Common myeloid progenitor, CD34-positive (primary cell): ENCODE data around the gene FGF2.
A peak's percentile ranks its signal among the peaks of the same experiment; 100 is the strongest.
"Not testable (repeated sequence)": the region's sequence is repeated elsewhere in the genome, so short reads cannot be mapped to it uniquely, and the experiment has no call there.

Experiments
- CTCF ChIA-PET: fragments of 350-600 bp; sonication (Branson Sonifier 250); formaldehyde crosslinking; loops from one replicate; lab custom pipeline; 2021; ENCODE audit warnings: antibody characterized with exemption; lab: Charles Lee
- POLR2A ChIA-PET: fragments of 350-600 bp; sonication (Branson Sonifier 250); formaldehyde crosslinking; loops from one replicate; lab custom pipeline; 2021; ENCODE audit warnings: antibody characterized with exemption; lab: Charles Lee
- DNase-seq, 3 donors: peaks; one replicate each; pipeline versions ENCODE4 v3.0.0 to v3.0.0-alpha.2; 2013
- H3K27ac ChIP-seq, 2 experiments: 1 replicate in 1 of 2; 2 replicates in 1 of 2; pipeline ENCODE4 v1.7.0; 2013; ENCODE audit warnings: inconsistent platforms in 2 of 2, low read length in 2 of 2, mild to moderate bottlenecking in 2 of 2, low read depth in 1 of 2, moderate library complexity in 1 of 2; ENCODE audit not compliant: severe bottlenecking in 2 of 2, insufficient read depth in 1 of 2, poor library complexity in 1 of 2
- H3K27me3 ChIP-seq, 5 experiments: replicated peaks in 2 of 5; 1 replicate in 3 of 5; 2 replicates in 2 of 5; pipeline versions ENCODE4 v1.6.1 to v1.7.0; 2013; ENCODE audit warnings: low read length in 4 of 5, mild to moderate bottlenecking in 2 of 5, moderate library complexity in 2 of 5, inconsistent platforms in 1 of 5; ENCODE audit not compliant: insufficient read depth in 5 of 5, control insufficient read depth in 4 of 5
- H3K36me3 ChIP-seq, 4 experiments: 1 replicate in 2 of 4; 2 replicates in 2 of 4; pipeline versions ENCODE4 v1.6.1 to v1.7.0; 2013; ENCODE audit warnings: low read length in 3 of 4, control low read depth in 1 of 4, mild to moderate bottlenecking in 1 of 4; ENCODE audit not compliant: control insufficient read depth in 4 of 4, insufficient read depth in 4 of 4
- H3K4me1 ChIP-seq, 4 experiments: 1 replicate in 3 of 4; 2 replicates in 1 of 4; pipeline versions ENCODE4 v1.6.1 to v1.7.1; 2013; ENCODE audit warnings: low read length in 3 of 4, mild to moderate bottlenecking in 3 of 4, control low read depth in 1 of 4, inconsistent platforms in 1 of 4, moderate library complexity in 1 of 4; ENCODE audit not compliant: control insufficient read depth in 4 of 4, insufficient read depth in 4 of 4; ENCODE audit errors: control extremely low read depth in 1 of 4
- H3K4me3 ChIP-seq, 7 experiments: 1 replicate in 4 of 7; 2 replicates in 3 of 7; pipeline versions ENCODE4 v1.5.1 to v1.7.0; 2013; ENCODE audit warnings: mild to moderate bottlenecking in 7 of 7, low read length in 6 of 7, moderate library complexity in 6 of 7, inconsistent platforms in 2 of 7, low read depth in 2 of 7, control low read depth in 1 of 7; ENCODE audit not compliant: insufficient read depth in 4 of 7, control insufficient read depth in 1 of 7; ENCODE audit errors: extremely low read depth in 1 of 7
- H3K9me3 ChIP-seq, 5 experiments: 1 replicate in 4 of 5; 2 replicates in 1 of 5; pipeline versions ENCODE4 v1.6.1 to v1.7.1; 2013; ENCODE audit warnings: low read length in 4 of 5, mild to moderate bottlenecking in 2 of 5, inconsistent platforms in 1 of 5, low read depth in 1 of 5, moderate library complexity in 1 of 5; ENCODE audit not compliant: control insufficient read depth in 4 of 5, insufficient read depth in 2 of 5; ENCODE audit errors: control extremely low read depth in 1 of 5
- WGBS: methylation state at CpG from one replicate; pipeline ENCODE4 v1.1.5; 2013; ENCODE audit not compliant: insufficient coverage; 5-methylcytosine and 5-hydroxymethylcytosine counted together

The FGF2 gene

GRCh38 chr4:122921971-122922876, 95.6 kb downstream of the FGF2 start, which contains the start of gene NUDT6:
Gene NUDT6 (minus strand): TSS chr4:122922597. CDS start chr4:122922572, 25 bp downstream.
- Histone ChIP-seq H3K4me3 (peak within 1 kb of the TSS; percentile 84 to 95 (median 93)), H3K9me3 (no peaks in the 10 kb centered on the region), H3K4me1 (peaks cover 11 to 22% (median 14%) of the 10 kb centered on the region in 4 experiments), H3K36me3 (peaks cover 0 to 6% (median 0%) of the 10 kb centered on the region in 4 experiments), H3K27me3 (no peaks in the 10 kb centered on the region), H3K27ac (peak within 1 kb of the TSS; percentile 42 to 79)
- 0% methylated on average over 49 of the region's 63 CpGs for WGBS
- CTCF ChIA-PET = interaction anchor here (0.5 to 5.7 kb wide), 4 partner anchors 8 to 164 kb away, joined by 3 to 27 read pairs (median 4); no protein-coding TSS in a partner anchor
- POLR2A ChIA-PET = interaction anchor here (0.5 to 1.2 kb wide), 3 partner anchors 25 to 610 kb away, joined by 3 to 4 read pairs (median 3); no protein-coding TSS in a partner anchor
- peak; percentile 27 to 73 (median 60) for DNase-seq

DNA sequence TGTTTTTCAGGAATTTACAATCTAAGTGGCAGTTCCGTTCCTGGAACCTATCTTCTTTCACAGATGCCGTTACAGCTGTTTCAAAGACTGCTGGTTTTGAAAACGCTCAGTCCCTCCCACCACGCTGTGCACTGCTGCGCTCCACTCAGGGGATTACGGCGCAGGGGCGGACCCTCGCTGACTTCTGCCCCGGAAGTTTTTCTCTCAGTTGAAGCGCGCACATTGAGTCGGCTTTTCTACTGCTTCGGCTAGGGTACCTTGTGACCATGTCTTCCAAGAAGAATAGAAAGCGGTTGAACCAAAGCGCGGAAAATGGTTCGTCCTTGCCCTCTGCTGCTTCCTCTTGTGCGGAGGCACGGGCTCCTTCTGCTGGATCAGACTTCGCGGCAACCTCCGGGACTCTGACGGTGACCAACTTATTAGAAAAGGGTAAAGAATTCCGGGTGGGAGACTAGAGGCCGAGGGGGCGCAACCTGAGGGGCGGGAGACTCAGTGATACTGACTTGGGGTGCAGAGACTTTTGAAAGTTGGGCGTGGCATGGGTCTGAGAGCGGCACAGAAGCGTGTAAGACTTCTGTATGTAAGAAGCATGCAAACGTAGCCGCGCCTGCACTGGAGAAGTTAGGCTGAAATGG, 96.4 kb downstream of the FGF2 start:
- Histone ChIP-seq H3K4me1 (peaks cover 11 to 22% (median 14%) of the 10 kb centered on the region in 4 experiments), H3K27me3 (no peaks in the 10 kb centered on the region), H3K9me3 (no peaks in the 10 kb centered on the region), H3K36me3 (peaks cover 0 to 5% (median 0%) of the 10 kb centered on the region in 4 experiments), H3K4me3 (peak overlapping the region; percentile 84 to 95 (median 93)), H3K27ac (peak overlapping the region; percentile 42 to 79)
- CTCF ChIA-PET = interaction anchor here (1.1 to 5.7 kb wide), 3 partner anchors 7 to 9 kb away, joined by 6 to 27 read pairs (median 6); no protein-coding TSS in a partner anchor
- WGBS = 0% methylated on average over 32 of the region's 34 CpGs
- POLR2A ChIA-PET = interaction anchor here (1.2 kb wide), 1 partner anchor 611 kb away, joined by 4 read pairs; no protein-coding TSS in a partner anchor
- DNase-seq = peak; percentile 89 to 95 (median 93)

DNA sequence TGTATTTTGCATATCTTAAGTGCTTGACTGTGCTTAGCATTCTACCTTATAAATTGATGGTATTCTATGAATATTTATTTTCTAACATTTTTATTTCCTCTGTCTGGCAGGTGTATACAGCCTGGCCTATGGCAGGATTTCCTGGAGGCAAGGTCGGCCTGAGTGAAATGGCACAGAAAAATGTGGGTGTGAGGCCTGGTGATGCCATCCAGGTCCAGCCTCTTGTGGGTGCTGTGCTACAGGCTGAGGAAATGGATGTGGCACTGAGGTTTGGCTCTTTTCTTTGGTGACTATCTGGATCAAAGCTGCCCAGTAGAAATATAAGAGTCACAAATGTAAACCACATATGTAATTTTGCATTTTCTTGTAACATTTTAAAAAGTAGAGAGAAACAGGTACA, 102.3 kb downstream of the FGF2 start:
- peaks cover 4 to 7% (median 5%) of the 10 kb centered on the region in 4 experiments for H3K4me1 ChIP-seq
- no peak overlapping the region for H3K27ac ChIP-seq
- H3K9me3 ChIP-seq = no peaks in the 10 kb centered on the region
- H3K36me3 ChIP-seq = peaks cover 11 to 20% (median 17%) of the 10 kb centered on the region in 4 experiments
- no peak overlapping the region for H3K4me3 ChIP-seq
- ChIA-PET CTCF (interaction anchor here (1.1 to 3.8 kb wide), 6 partner anchors 9 to 1028 kb away, joined by 3 to 27 read pairs (median 6); partner anchors contain the start of gene NUDT6), POLR2A (interaction anchor here (0.5 kb wide), 1 partner anchor 882 kb away, joined by 3 read pairs; no protein-coding TSS in a partner anchor)
- H3K27me3 ChIP-seq = no peaks in the 10 kb centered on the region
- WGBS = no CpG with 5 or more reads among the region's 1 CpG
- DNase-seq = no peak

- H3K4me3 ChIP-seq = no peak overlapping the region
- H3K27me3 ChIP-seq = no peaks in the 10 kb centered on the region
- no peak overlapping the region for H3K27ac ChIP-seq
- peaks cover 19 to 33% (median 23%) of the 10 kb centered on the region in 4 experiments for H3K36me3 ChIP-seq
- DNase-seq = peak in 2 of 3 donors; percentile 21 to 41
- no peaks in the 10 kb centered on the region for H3K4me1 ChIP-seq
- no peaks in the 10 kb centered on the region for H3K9me3 ChIP-seq
- CTCF ChIA-PET = interaction anchor here (0.9 to 3.8 kb wide), 14 partner anchors 11 to 353 kb away, joined by 3 to 27 read pairs (median 4); partner anchors contain the start of genes BBS12 and NUDT6
- POLR2A ChIA-PET = no interaction called here
These were observed 104.2 kb downstream of the FGF2 start for GRCh38 chr4:122930862-122931261.

GRCh38 chr4:122932763-122933162, 106.1 kb downstream of the FGF2 start:
- H3K4me3 ChIP-seq = no peak overlapping the region
- H3K27me3 ChIP-seq = no peaks in the 10 kb centered on the region
- DNase-seq = no peak
- no peak overlapping the region for H3K27ac ChIP-seq
- CTCF ChIA-PET = interaction anchor here (0.7 to 3.8 kb wide), 2 partner anchors 18 to 1033 kb away, joined by 3 to 18 read pairs; no protein-coding TSS in a partner anchor
- POLR2A ChIA-PET = no interaction called here
- H3K36me3 ChIP-seq = peaks cover 17 to 47% (median 29%) of the 10 kb centered on the region in 4 experiments
- no peaks in the 10 kb centered on the region for H3K4me1 ChIP-seq
- H3K9me3 ChIP-seq = no peaks in the 10 kb centered on the region

- H3K36me3 ChIP-seq = peaks cover 7 to 42% (median 27%) of the 10 kb centered on the region in 4 experiments
- CTCF ChIA-PET, DNase-seq, H3K4me3 ChIP-seq, H3K4me1 ChIP-seq, H3K27me3 ChIP-seq, H3K9me3 ChIP-seq, POLR2A ChIA-PET, H3K27ac ChIP-seq: not testable (repeated sequence)
- 90% methylated on average over 6 of the region's 17 CpGs for WGBS
These were observed 118.5 kb downstream of the FGF2 start for GRCh38 chr4:122945136-122945535.
